Naive B cell (primary cell): ENCODE data around the gene CREG2. TPM values are rescaled to one million over a fixed set of nuclear protein-coding genes. Genes with fewer than 3 reads are reported as not detected.

Experiments used
- ATAC-seq, 2 donors: fragments of 150-1000 bp; cut with Tn5 transposase; 2 replicates each; pipeline ENCODE4 v1.10.0; 2021; ENCODE audit warnings: low read depth in 2 of 2, mild to moderate bottlenecking in 2 of 2, moderate library complexity in 2 of 2
- DNase-seq: peaks from one replicate; pipeline ENCODE4 v3.0.0; 2022
- H3K27ac Mint-ChIP-seq, 6 donors: one replicate each; pipeline ENCODE4 v1.8.0; 2020 to 2022; ENCODE audit warnings: mild to moderate bottlenecking in 6 of 6, mixed read lengths in 6 of 6, moderate library complexity in 5 of 6, inconsistent platforms in 2 of 6
- H3K27me3 Mint-ChIP-seq, 3 donors: one replicate each; pipeline ENCODE4 v1.8.0; 2021 to 2022; ENCODE audit warnings: mixed read lengths in 3 of 3, mild to moderate bottlenecking in 1 of 3
- H3K36me3 Mint-ChIP-seq, 2 donors: one replicate each; pipeline ENCODE4 v1.8.0; 2020 to 2022; ENCODE audit warnings: mixed read lengths in 2 of 2, inconsistent platforms in 1 of 2, mild to moderate bottlenecking in 1 of 2
- H3K4me1 Mint-ChIP-seq, 3 donors: one replicate each; pipeline ENCODE4 v1.8.0; 2020 to 2022; ENCODE audit warnings: mixed read lengths in 3 of 3, inconsistent platforms in 1 of 3, mild to moderate bottlenecking in 1 of 3, moderate library complexity in 1 of 3
- H3K4me3 Mint-ChIP-seq, 8 donors: one replicate each; pipeline ENCODE4 v1.8.0; 2020 to 2022; ENCODE audit warnings: mild to moderate bottlenecking in 8 of 8, mixed read lengths in 8 of 8, moderate library complexity in 8 of 8, inconsistent platforms in 2 of 8
- H3K9me3 Mint-ChIP-seq, 7 donors: one replicate each; pipeline ENCODE4 v1.8.0; 2020 to 2022; ENCODE audit warnings: mixed read lengths in 7 of 7, mild to moderate bottlenecking in 5 of 7, inconsistent platforms in 2 of 7, moderate library complexity in 1 of 7
- polyA plus RNA-seq, 6 donors: library from polyadenylated mRNA; unstranded; fragments of 300-500 nt; fragmentation: Illumina TruSeq; gene quantifications; one replicate each; pipeline ENCODE4 v1.2.3, GENCODE V29; 2021; ENCODE audit warnings: low read depth in 6 of 6

CREG2 gene
- polyA plus RNA-seq, 6 donors from 2014 or later = not detected

- H3K9me3 Mint-ChIP-seq = no peaks in the 10 kb centered on the region
- H3K4me3 Mint-ChIP-seq = no peak overlapping the region
- ATAC-seq (no peak), DNase-seq (no peak)
- H3K27ac Mint-ChIP-seq = no peak overlapping the region
- no peaks in the 10 kb centered on the region for H3K27me3 Mint-ChIP-seq
- H3K4me1 Mint-ChIP-seq = peaks cover 10 to 19% (median 12%) of the 10 kb centered on the region in 3 donors
- H3K36me3 Mint-ChIP-seq = no peaks in the 10 kb centered on the region
Observed at GRCh38 chr2:101342625-101343008, 44.7 kb downstream of the CREG2 start.

DNA sequence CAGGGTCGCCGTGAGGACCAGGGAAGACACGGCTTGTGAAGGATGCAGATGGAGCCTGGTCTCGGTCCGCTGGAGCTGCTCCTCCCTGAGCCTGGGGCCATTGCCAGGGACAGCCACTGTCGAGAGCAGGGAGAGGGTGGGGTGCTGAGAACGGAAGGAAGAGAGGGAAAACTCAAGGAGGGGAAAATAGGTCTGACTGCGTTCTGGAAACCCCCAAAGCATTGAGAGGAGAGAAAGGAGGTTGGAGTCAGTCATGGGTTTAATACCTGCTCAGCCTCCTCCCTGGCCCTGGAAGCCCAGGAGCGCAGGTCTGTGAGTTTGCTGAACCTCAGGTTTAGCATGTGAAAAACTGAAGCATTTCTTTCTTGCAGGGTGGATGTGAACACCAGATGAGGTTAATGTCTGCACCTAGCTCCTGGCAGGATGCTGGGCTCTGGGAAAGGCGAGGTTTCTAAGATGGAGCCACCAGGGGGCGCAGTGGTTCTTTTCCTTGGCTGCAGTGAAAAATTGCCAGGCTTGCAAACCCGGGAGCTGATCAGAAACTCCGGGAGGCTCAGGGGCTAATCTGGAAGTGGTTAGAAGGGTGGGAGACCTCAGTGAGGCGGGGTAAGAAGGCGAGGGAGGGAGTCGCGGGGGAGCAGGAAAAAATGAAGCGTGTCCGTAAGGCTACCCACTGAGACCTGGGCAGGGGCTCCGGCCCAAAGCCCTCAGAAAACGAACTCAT lies 45.2 kb downstream of the CREG2 start:
- DNase-seq (peak; percentile 42), ATAC-seq (peak in 1 of 2 donors; percentile 36)
- H3K4me3 Mint-ChIP-seq = no peak overlapping the region
- peaks cover 10 to 19% (median 12%) of the 10 kb centered on the region in 3 donors for H3K4me1 Mint-ChIP-seq
- H3K9me3 Mint-ChIP-seq = no peaks in the 10 kb centered on the region
- H3K27me3 Mint-ChIP-seq = peaks cover 0 to 4% (median 0%) of the 10 kb centered on the region in 3 donors
- H3K36me3 Mint-ChIP-seq = no peaks in the 10 kb centered on the region
- H3K27ac Mint-ChIP-seq = no peak overlapping the region

DNA sequence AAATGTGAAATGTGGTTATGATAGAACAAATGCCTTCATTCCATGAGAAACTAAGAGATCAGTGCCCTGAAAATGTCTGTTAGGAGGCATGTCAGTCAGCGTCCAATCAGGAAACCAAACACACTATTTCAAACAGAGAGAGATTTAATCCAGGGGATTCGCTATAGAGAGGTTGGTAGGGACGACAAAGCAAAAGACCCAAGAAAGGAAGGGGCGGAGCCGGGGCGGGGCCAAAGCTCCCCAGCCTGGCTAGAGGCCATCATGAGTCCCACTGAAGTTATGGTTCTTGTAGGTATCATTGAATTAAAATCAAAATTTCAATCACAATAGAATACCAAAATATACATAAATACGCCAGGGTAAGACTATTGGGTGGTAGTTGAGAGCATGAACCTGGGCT lies 45.9 kb downstream of the CREG2 start:
- H3K4me1 Mint-ChIP-seq = peaks cover 10 to 19% (median 12%) of the 10 kb centered on the region in 3 donors
- H3K27ac Mint-ChIP-seq = no peak overlapping the region
- H3K9me3 Mint-ChIP-seq = no peaks in the 10 kb centered on the region
- ATAC-seq = no peak
- H3K36me3 Mint-ChIP-seq = no peaks in the 10 kb centered on the region
- H3K4me3 Mint-ChIP-seq = no peak overlapping the region
- peaks cover 0 to 8% (median 0%) of the 10 kb centered on the region in 3 donors for H3K27me3 Mint-ChIP-seq
- DNase-seq = no peak

- ATAC-seq = no peak
- Mint-ChIP-seq H3K9me3 (no peaks in the 10 kb centered on the region), H3K36me3 (no peaks in the 10 kb centered on the region), H3K27ac (no peak overlapping the region), H3K4me1 (peaks cover 10 to 19% (median 12%) of the 10 kb centered on the region in 3 donors), H3K27me3 (peaks cover 0 to 8% (median 0%) of the 10 kb centered on the region in 3 donors), H3K4me3 (no peak overlapping the region)
- DNase-seq = no peak
Observed at GRCh38 chr2:101340141-101340551, 47.2 kb downstream of the CREG2 start.

DNA sequence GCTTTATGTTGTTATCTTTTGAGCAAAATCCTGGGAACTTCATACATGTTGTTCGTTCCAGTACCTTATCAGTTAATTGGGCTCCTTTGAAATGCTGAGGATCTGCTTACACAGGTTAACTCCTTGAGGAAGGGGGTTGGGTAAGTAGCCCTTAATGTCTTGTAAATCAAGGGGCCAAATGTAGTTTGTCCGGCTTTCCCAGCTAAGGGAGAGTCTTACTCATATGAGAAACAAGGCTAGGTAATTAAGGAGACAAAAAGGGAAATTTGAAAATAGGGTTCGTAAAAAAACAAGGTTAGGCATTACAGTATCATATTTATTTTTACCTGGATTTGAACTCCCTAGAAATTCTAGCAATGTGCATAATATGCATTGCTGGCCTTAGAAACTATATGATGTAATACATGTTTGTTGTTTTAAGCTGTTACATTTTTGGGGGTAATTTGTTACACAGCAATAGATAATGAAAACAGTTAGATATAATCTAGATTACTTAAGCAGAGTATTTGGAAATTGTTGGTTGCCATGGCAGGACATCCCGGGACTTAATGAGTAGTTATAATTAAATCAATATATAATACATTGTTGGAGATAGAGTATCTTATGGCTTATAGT lies 47.9 kb downstream of the CREG2 start:
- H3K27ac Mint-ChIP-seq = peak overlapping the region in 1 of 6 donors; percentile 62
- no peak overlapping the region for H3K4me3 Mint-ChIP-seq
- no peak for ATAC-seq

DNA sequence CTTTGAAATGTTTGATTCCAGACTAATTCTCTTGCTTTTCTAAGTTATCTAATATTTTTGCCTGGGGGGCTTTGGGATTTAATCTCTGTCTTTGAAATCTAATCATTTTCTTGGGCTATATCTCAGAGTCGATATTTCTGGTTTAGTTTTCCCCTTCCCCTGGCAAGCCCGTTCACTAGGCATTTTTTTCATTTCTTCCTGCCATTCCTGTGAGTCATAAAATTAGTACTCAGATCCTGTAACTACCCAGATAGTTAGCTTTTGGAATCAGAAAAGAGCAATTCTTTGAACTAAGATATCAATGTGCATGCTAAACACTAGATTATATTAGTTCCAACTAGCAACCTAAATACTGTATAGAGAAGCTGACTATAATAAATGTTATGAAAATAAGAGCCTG lies 49.4 kb downstream of the CREG2 start:
- Mint-ChIP-seq H3K9me3 (no peaks in the 10 kb centered on the region), H3K4me3 (no peak overlapping the region), H3K36me3 (no peaks in the 10 kb centered on the region), H3K4me1 (peaks cover 10 to 18% (median 12%) of the 10 kb centered on the region in 3 donors), H3K27me3 (peaks cover 0 to 8% (median 0%) of the 10 kb centered on the region in 3 donors), H3K27ac (no peak overlapping the region)
- no peak for DNase-seq
- ATAC-seq = no peak

More for the DNA sequence above, 47.9 kb downstream of the CREG2 start:
- peaks cover 0 to 8% (median 0%) of the 10 kb centered on the region in 3 donors for H3K27me3 Mint-ChIP-seq
- H3K9me3 Mint-ChIP-seq = no peaks in the 10 kb centered on the region
- peaks cover 10 to 19% (median 12%) of the 10 kb centered on the region in 3 donors for H3K4me1 Mint-ChIP-seq
- no peak for DNase-seq
- H3K36me3 Mint-ChIP-seq = no peaks in the 10 kb centered on the region

- Mint-ChIP-seq H3K4me3 (no peak overlapping the region), H3K27ac (no peak overlapping the region), H3K36me3 (no peaks in the 10 kb centered on the region), H3K9me3 (no peaks in the 10 kb centered on the region), H3K4me1 (peaks cover 0 to 3% (median 0%) of the 10 kb centered on the region in 3 donors), H3K27me3 (peaks cover 0 to 8% (median 0%) of the 10 kb centered on the region in 3 donors)
- DNase-seq (no peak), ATAC-seq (no peak)
Observed at GRCh38 chr2:101332885-101333766, 54.2 kb downstream of the CREG2 start.

DNA sequence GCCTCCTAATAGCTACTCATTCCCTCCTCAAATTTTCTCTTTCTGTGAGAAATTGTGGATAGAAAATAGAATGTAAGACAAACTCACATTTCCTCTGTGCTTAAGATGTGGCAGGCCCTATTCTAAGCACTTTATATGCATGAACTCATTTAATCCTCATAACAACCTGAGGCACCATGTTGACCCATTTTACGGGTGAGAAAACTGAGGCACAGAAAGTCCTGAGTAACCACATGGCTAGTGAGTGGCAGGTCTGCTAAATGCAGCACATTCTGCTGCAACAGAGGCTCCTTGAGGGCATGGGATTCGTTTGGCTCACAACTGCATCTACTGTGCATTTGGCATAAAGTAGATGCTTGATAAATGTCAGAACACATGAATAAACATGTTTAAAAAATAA lies 56.1 kb downstream of the CREG2 start:
- H3K27ac Mint-ChIP-seq = peak overlapping the region in 1 of 6 donors; percentile 83
- no peak overlapping the region for H3K4me3 Mint-ChIP-seq
- no peak for DNase-seq
- no peaks in the 10 kb centered on the region for H3K9me3 Mint-ChIP-seq
- ATAC-seq = no peak
- H3K4me1 Mint-ChIP-seq = peaks cover 0 to 3% (median 0%) of the 10 kb centered on the region in 3 donors
- H3K36me3 Mint-ChIP-seq = no peaks in the 10 kb centered on the region
- no peaks in the 10 kb centered on the region for H3K27me3 Mint-ChIP-seq

- Mint-ChIP-seq H3K4me1 (peaks cover 0 to 3% (median 0%) of the 10 kb centered on the region in 3 donors), H3K27me3 (no peaks in the 10 kb centered on the region), H3K4me3 (no peak overlapping the region), H3K27ac (peak overlapping the region in 1 of 6 donors; percentile 25), H3K36me3 (no peaks in the 10 kb centered on the region), H3K9me3 (no peaks in the 10 kb centered on the region)
- ATAC-seq (no peak), DNase-seq (no peak)
Observed at GRCh38 chr2:101330253-101330933, 56.9 kb downstream of the CREG2 start.

DNA sequence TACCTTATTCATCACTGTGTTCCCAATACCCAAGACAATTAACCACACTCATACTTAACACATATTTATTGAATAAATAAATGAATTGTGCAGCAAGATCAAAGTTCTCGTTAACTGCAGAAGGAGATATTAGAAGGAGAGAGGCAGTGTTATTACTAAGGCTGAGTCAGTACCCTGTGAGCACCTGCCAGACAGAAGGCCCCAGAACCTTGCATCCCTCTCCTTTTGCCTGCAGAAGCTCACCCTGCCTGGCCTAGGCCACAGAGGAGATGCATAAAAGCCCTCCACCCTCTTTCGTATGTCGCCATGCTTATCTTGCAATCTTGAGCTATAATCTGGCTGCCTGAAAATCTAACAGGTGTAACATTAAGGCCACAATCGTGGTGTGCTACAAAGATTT lies 58.3 kb downstream of the CREG2 start:
- H3K4me3 Mint-ChIP-seq = no peak overlapping the region
- H3K4me1 Mint-ChIP-seq = peaks cover 0 to 3% (median 0%) of the 10 kb centered on the region in 3 donors
- H3K27me3 Mint-ChIP-seq = no peaks in the 10 kb centered on the region
- ATAC-seq (no peak), DNase-seq (no peak)
- H3K27ac Mint-ChIP-seq = no peak overlapping the region
- H3K36me3 Mint-ChIP-seq = no peaks in the 10 kb centered on the region
- H3K9me3 Mint-ChIP-seq = peaks cover 0 to 3% (median 0%) of the 10 kb centered on the region in 7 donors

GRCh38 chr2:101328474-101329007 lies 58.8 kb downstream of the CREG2 start:
- Mint-ChIP-seq H3K4me1 (peaks cover 0 to 3% (median 0%) of the 10 kb centered on the region in 3 donors), H3K27me3 (no peaks in the 10 kb centered on the region), H3K9me3 (peaks cover 0 to 3% (median 0%) of the 10 kb centered on the region in 7 donors), H3K36me3 (no peaks in the 10 kb centered on the region), H3K4me3 (no peak overlapping the region), H3K27ac (no peak overlapping the region)
- DNase-seq (no peak), ATAC-seq (peak; percentile 62 to 63)

DNA sequence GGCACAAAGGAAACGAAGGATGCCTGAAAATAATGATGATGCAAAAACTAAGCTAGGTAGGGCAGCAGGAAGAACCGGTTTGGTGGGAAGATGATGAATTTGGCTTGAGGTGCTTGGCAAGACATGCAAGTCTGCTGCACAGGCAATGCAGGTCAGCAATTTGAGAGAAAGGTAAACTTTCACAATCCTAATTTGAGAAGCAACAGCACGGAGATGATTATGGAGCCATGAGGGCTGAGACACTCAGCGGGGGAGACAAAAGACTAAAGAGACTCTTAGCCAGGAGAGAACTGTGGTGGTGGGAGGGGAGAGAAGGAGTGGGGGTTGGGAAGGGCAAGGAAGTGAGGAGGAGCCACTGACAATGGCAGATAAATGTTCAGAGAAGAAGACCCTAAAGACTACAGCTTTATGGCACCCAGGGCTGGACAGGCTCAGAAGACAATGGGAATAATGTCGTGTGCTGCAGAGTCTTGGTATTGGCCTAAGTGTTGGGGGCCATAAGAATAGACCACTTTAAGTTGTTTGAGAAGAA lies 59.4 kb downstream of the CREG2 start:
- no peak for ATAC-seq
- no peak for DNase-seq
- H3K9me3 Mint-ChIP-seq = peaks cover 0 to 3% (median 0%) of the 10 kb centered on the region in 7 donors
- H3K4me1 Mint-ChIP-seq = peaks cover 0 to 3% (median 0%) of the 10 kb centered on the region in 3 donors
- H3K4me3 Mint-ChIP-seq = no peak overlapping the region
- no peak overlapping the region for H3K27ac Mint-ChIP-seq
- no peaks in the 10 kb centered on the region for H3K27me3 Mint-ChIP-seq
- no peaks in the 10 kb centered on the region for H3K36me3 Mint-ChIP-seq
